SK-N-SH (cell line): ENCODE measurements around the gene INPPL1. TPM values are rescaled to one million over a fixed set of nuclear protein-coding genes. Genes with fewer than 3 reads are reported as not detected.

Source experiments
- CTCF ChIA-PET: fragments of 300-600, 350-600 bp; formaldehyde crosslinking; extraction: SDS; loops from one replicate; lab custom pipeline; 2021; lab: Yijun Ruan, JAX
- POLR2A ChIA-PET: fragments of 350-600 bp; sonication (Branson Sonifier 250); formaldehyde crosslinking; extraction: SDS; loops from one replicate; lab custom pipeline; 2020; ENCODE audit warnings: antibody characterized with exemption, inconsistent platforms; lab: Yijun Ruan, JAX
- DNase-seq: peaks from one replicate; pipeline ENCODE4 v3.0.0; 2012
- H2AFZ ChIP-seq: fragments of 200-600 bp; sonication (generic); 2 replicates; pipeline ENCODE4 v1.8.1; 2016; ENCODE audit warnings: antibody characterized with exemption, mild to moderate bottlenecking, low read depth
- H3F3A ChIP-seq: fragments of 200-600 bp; sonication (generic); replicated peaks from 2 replicates; pipeline ENCODE3; 2016; ENCODE audit warnings: antibody characterized with exemption, mild to moderate bottlenecking; ENCODE audit not compliant: insufficient read depth
- H3K27ac ChIP-seq, 2 experiments: fragments of 200-500 bp in 1 of 2; fragments of 200-600 bp in 1 of 2; sonication (Bioruptor generic) in 1 of 2; sonication (generic), shearing (Covaris generic) in 1 of 2; 2 replicates each; pipeline versions ENCODE4 v1.5.1 to v1.6.1; 2014 to 2016; ENCODE audit warnings: low read depth in 2 of 2, inconsistent platforms in 1 of 2, low read length in 1 of 2, mild to moderate bottlenecking in 1 of 2, mixed read lengths in 1 of 2
- H3K27me3 ChIP-seq: fragments of 200-600 bp; sonication (generic), shearing (Covaris generic); 2 replicates; pipeline ENCODE4 v1.6.1; 2016; ENCODE audit warnings: mixed run types; ENCODE audit not compliant: insufficient read depth
- H3K36me3 ChIP-seq, 2 experiments: fragments of 200-500 bp in 1 of 2; fragments of 200-600 bp in 1 of 2; sonication (Bioruptor generic) in 1 of 2; sonication (generic) in 1 of 2; replicated peaks in 1 of 2; 2 replicates each; pipeline versions ENCODE3 to v1.5.1; 2014 to 2016; ENCODE audit warnings: low read length in 1 of 2, mild to moderate bottlenecking in 1 of 2; ENCODE audit not compliant: insufficient read depth in 2 of 2, control insufficient read depth in 1 of 2
- H3K4me1 ChIP-seq, 2 experiments: fragments of 200-500 bp in 1 of 2; fragments of 200-600 bp in 1 of 2; sonication (Bioruptor generic) in 1 of 2; sonication (generic), shearing (Covaris generic) in 1 of 2; 2 replicates each; pipeline versions ENCODE4 v1.5.1 to v1.6.1; 2014 to 2016; ENCODE audit warnings: low read depth in 1 of 2, low read length in 1 of 2, mixed run types in 1 of 2; ENCODE audit not compliant: insufficient read depth in 2 of 2, control insufficient read depth in 1 of 2
- H3K4me2 ChIP-seq: fragments of 200-600 bp; sonication (generic), shearing (Covaris generic); 2 replicates; pipeline ENCODE4 v1.6.1; 2017; ENCODE audit warnings: mixed run types
- H3K4me3 ChIP-seq, 2 experiments: fragments of 200-500 bp in 1 of 2; fragments of 200-600 bp in 1 of 2; sonication (Bioruptor generic) in 1 of 2; sonication (generic), shearing (Covaris generic) in 1 of 2; 2 replicates each; pipeline versions ENCODE4 v1.5.1 to v1.8.1; 2014 to 2016; ENCODE audit warnings: low read depth in 2 of 2, inconsistent platforms in 1 of 2, low read length in 1 of 2, mild to moderate bottlenecking in 1 of 2, mixed read lengths in 1 of 2, moderate library complexity in 1 of 2
- H3K79me2 ChIP-seq: fragments of 200-600 bp; sonication (generic); 2 replicates; pipeline ENCODE4 v1.8.1; 2017; ENCODE audit warnings: mild to moderate bottlenecking; ENCODE audit not compliant: insufficient read depth
- H3K9ac ChIP-seq: fragments of 200-600 bp; sonication (generic); 2 replicates; pipeline ENCODE4 v1.6.1; 2017; ENCODE audit warnings: mixed run types
- H3K9me2 ChIP-seq: fragments of 200-600 bp; sonication (generic); 2 replicates; pipeline ENCODE4 v1.6.1; 2017; ENCODE audit warnings: mixed run types
- H3K9me3 ChIP-seq: fragments of 200-600 bp; sonication (generic); 2 replicates; pipeline ENCODE4 v1.6.1; 2017; ENCODE audit warnings: mixed run types, mild to moderate bottlenecking, moderate library complexity
- H4K20me1 ChIP-seq: fragments of 200-600 bp; sonication (generic); 2 replicates; pipeline ENCODE4 v1.6.1; 2017; ENCODE audit warnings: mild to moderate bottlenecking, mixed run types; ENCODE audit not compliant: insufficient read depth
- ELF1 ChIP-seq: IDR thresholded peaks from 2 replicates; pipeline ENCODE4 v1.4.0; 2012
- FOXJ3 ChIP-seq: sonication (generic); formaldehyde crosslinking; IDR thresholded peaks from 2 replicates; pipeline ENCODE4 v1.5.1; 2020; ENCODE audit warnings: mild to moderate bottlenecking, missing genetic modification reagents
- FOXM1 ChIP-seq: IDR thresholded peaks from 2 replicates; pipeline ENCODE4 v1.4.0; 2012; ENCODE audit warnings: low read depth, mild to moderate bottlenecking
- GABPA ChIP-seq: IDR thresholded peaks from 2 replicates; pipeline ENCODE4 v1.4.0; 2012; ENCODE audit warnings: low read depth, mild to moderate bottlenecking
- GATA2 ChIP-seq: sonication (generic); formaldehyde crosslinking; IDR thresholded peaks from 2 replicates; pipeline ENCODE4 v1.5.0; 2020; ENCODE audit warnings: mild to moderate bottlenecking, missing genetic modification reagents
- JUND ChIP-seq: IDR thresholded peaks from 2 replicates; pipeline ENCODE4 v1.4.0; 2012
- MEF2A ChIP-seq: IDR thresholded peaks from 2 replicates; pipeline ENCODE4 v1.4.0; 2012; ENCODE audit warnings: low read depth, borderline replicate concordance
- MXI1 ChIP-seq: IDR thresholded peaks from 2 replicates; pipeline ENCODE4 v1.6.1; 2012; ENCODE audit warnings: mild to moderate bottlenecking, low read depth, low read length, improper control_type of control experiment
- NFIC ChIP-seq: IDR thresholded peaks from 2 replicates; pipeline ENCODE4 v1.4.0; 2012; ENCODE audit warnings: borderline replicate concordance
- POLR2AphosphoS5 ChIP-seq: IDR thresholded peaks from 2 replicates; pipeline ENCODE4 v1.6.1; 2012; ENCODE audit warnings: low read depth, low read length
- RAD21 ChIP-seq: IDR thresholded peaks from 2 replicates; pipeline ENCODE4 v1.6.1; 2012; ENCODE audit warnings: mild to moderate bottlenecking, low read length
- RCOR1 ChIP-seq: fragments of 150-350 bp; IDR thresholded peaks from 2 replicates; pipeline ENCODE4 v1.6.1; 2017; ENCODE audit warnings: antibody characterized with exemption, low read length
- SIN3A ChIP-seq: IDR thresholded peaks from 2 replicates; pipeline ENCODE4 v1.6.1; 2012; ENCODE audit warnings: low read depth, mild to moderate bottlenecking, low read length, moderate library complexity, borderline replicate concordance
- TAF1 ChIP-seq: IDR thresholded peaks from 2 replicates; pipeline ENCODE4 v1.6.1; 2012; ENCODE audit warnings: low read depth, mild to moderate bottlenecking, low read length, moderate library complexity, borderline replicate concordance
- TEAD4 ChIP-seq: IDR thresholded peaks from 2 replicates; pipeline ENCODE4 v1.4.0; 2012; ENCODE audit warnings: mild to moderate bottlenecking, borderline replicate concordance; ENCODE audit not compliant: insufficient read depth
- YY1 ChIP-seq: IDR thresholded peaks from 2 replicates; pipeline ENCODE4 v1.4.0; 2012; ENCODE audit warnings: low read depth, mild to moderate bottlenecking
- WGBS: methylation state at CpG from one replicate; pipeline ENCODE4 v1.1.6; 2017; ENCODE audit warnings: low lambda C conversion rate; 5-methylcytosine and 5-hydroxymethylcytosine counted together
- polyA plus RNA-seq, 3 experiments: library from polyadenylated mRNA; depleted of rRNA; stranded (reverse); fragments of >200 nt; gene quantifications; 2 replicates each; pipeline ENCODE4 v1.2.3, GENCODE V29; 2012
- TF ChIP-seq, protein P1 (sequence below): IDR thresholded peaks from 2 replicates; pipeline ENCODE4; 2012
- TF ChIP-seq, protein P2 (sequence below): IDR thresholded peaks from 2 replicates; pipeline ENCODE4 v1.6.1; 2012; ENCODE audit warnings: mild to moderate bottlenecking, low read depth, low read length, moderate library complexity

INPPL1 gene
- polyA plus RNA-seq, 1 of the 3 experiments (the other 2 are of a cell fraction), result 123 TPM

DNA sequence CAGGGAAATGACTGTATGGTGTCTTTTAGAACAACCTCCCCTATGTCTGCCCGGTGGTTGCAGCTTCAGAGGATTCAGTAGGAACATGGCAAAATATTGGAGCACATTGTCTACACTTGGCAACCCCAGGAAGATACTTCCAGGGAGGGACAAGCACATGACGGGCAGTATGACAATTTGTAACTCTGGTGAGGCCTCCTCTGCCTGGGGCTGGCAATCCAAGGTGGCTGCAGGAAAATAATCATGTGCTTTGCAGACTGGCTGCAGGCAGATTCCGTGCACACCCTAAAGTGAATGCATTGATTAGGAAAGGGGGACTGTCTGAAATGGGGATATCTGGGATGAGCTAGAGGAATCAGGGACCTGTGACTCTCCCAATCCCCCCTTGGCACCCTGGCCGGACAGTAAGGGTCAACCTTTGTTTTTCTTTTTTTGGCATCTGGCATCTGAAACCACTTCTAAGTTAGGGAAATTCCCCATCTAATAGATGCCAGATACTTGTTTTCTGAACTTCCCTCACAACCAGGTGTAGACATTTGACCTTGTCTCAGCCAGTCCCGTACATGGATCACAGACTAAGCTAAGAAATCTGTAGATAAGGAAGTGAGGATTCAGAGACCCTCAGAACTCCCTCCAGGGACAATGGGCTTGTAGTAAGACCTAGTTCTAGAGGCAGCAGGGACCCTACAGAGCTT, 29.9 kb downstream of the INPPL1 start:
- CTCF ChIA-PET, result interaction anchor here (1.2 to 1.9 kb wide), 4 partner anchors 8 to 180 kb away, joined by 3 to 5 read pairs (median 4); partner anchors contain the start of gene CLPB

DNA sequence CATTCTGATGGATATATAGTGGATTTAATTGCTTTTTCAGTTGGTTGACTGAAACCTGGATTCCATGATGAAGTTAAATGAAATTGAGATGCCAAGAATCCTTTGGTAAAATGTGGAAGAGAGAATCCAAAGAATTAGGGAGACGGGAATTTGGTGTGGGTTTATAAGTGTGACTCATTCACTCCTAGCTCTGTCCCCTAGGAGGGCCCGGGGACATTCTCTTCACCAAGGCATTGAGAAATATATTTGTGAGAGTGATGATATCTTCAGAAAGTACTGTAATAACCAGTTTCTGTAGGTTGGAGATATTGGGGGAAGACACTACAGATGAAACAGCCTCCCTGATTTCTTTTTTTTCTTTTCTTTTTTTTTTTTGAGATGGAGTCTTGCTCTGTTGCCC, 33.0 kb downstream of the INPPL1 start:
- TF ChIP-seq TEAD4, result no peak
- no peak for TF ChIP-seq NFIC
- CTCF ChIA-PET, result interaction anchor here (0.7 kb wide), 1 partner anchor 13 kb away, joined by 3 read pairs; no protein-coding TSS in a partner anchor

More for the DNA sequence above, 29.9 kb downstream of the INPPL1 start:
- H3K9me2 ChIP-seq, result no peaks in the 10 kb centered on the region
- DNase-seq, result no peak
- H3K9ac ChIP-seq, result no peak overlapping the region
- no peaks in the 10 kb centered on the region for H3F3A ChIP-seq
- H3K27me3 ChIP-seq, result no peaks in the 10 kb centered on the region
- H3K79me2 ChIP-seq, result no peaks in the 10 kb centered on the region
- TF ChIP-seq ELF1, result no peak
- TF ChIP-seq, all 33 proteins: peak for 0
- H4K20me1 ChIP-seq, result no peaks in the 10 kb centered on the region
- 71% methylated on average over 4 of the region's 5 CpGs for WGBS
- H3K4me3 ChIP-seq, result no peak overlapping the region
- H3K9me3 ChIP-seq, result no peaks in the 10 kb centered on the region
- H3K27ac ChIP-seq, result no peak overlapping the region
- no peaks in the 10 kb centered on the region for H3K4me1 ChIP-seq
- no peaks in the 10 kb centered on the region for H3K36me3 ChIP-seq
- no peak overlapping the region for H3K4me2 ChIP-seq
- H2AFZ ChIP-seq, result no peak overlapping the region
- POLR2A ChIA-PET, result interaction anchor here (1.3 to 1.9 kb wide), 3 partner anchors 11 to 95 kb away, joined by 3 to 10 read pairs (median 4); partner anchors contain the start of gene PHOX2A

DNA sequence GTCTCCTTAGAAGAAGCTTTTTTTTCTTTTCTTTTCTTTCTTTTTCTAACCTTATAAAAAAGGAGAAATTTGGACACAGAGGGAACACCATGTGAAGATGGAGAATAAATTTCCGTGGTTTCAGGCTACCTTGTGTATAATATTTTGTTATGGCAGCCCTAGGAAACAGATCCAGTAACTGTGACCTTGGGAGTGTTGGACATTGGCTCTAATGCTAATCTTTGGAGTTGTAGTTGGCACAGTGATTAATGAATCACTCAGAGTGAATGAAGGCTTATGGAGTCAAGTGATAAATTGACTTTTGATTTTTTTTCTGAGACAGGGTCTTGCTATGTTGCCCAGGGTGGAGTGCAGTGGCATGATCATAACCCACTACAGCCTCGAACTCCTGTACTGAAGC, 34.9 kb downstream of the INPPL1 start:
- Histone ChIP-seq H2AFZ (no peak overlapping the region), H3K27me3 (no peaks in the 10 kb centered on the region), H3K4me2 (no peak overlapping the region), H4K20me1 (no peaks in the 10 kb centered on the region), H3K36me3 (no peaks in the 10 kb centered on the region), H3F3A (peaks cover 7% of the 10 kb centered on the region), H3K79me2 (no peaks in the 10 kb centered on the region), H3K9ac (no peak overlapping the region), H3K9me2 (no peaks in the 10 kb centered on the region), H3K4me3 (no peak overlapping the region), H3K9me3 (no peaks in the 10 kb centered on the region), H3K27ac (no peak overlapping the region), H3K4me1 (no peaks in the 10 kb centered on the region; a peak in 1 of 4 replicates)
- TF ChIP-seq, protein P1, sequence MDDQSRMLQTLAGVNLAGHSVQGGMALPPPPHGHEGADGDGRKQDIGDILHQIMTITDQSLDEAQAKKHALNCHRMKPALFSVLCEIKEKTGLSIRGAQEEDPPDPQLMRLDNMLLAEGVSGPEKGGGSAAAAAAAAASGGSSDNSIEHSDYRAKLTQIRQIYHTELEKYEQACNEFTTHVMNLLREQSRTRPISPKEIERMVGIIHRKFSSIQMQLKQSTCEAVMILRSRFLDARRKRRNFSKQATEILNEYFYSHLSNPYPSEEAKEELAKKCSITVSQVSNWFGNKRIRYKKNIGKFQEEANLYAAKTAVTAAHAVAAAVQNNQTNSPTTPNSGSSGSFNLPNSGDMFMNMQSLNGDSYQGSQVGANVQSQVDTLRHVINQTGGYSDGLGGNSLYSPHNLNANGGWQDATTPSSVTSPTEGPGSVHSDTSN, result no peak
- TF ChIP-seq JUND (no peak), POLR2AphosphoS5 (no peak), MEF2A (no peak), FOXJ3 (CRISPR knock-in tag) (no peak), FOXM1 (no peak), GABPA (no peak), SIN3A (no peak), GATA2 (CRISPR knock-in tag) (no peak), YY1 (no peak), RAD21 (no peak), RCOR1 (no peak), TAF1 (no peak), MXI1 (no peak)
- TF ChIP-seq, protein P2, sequence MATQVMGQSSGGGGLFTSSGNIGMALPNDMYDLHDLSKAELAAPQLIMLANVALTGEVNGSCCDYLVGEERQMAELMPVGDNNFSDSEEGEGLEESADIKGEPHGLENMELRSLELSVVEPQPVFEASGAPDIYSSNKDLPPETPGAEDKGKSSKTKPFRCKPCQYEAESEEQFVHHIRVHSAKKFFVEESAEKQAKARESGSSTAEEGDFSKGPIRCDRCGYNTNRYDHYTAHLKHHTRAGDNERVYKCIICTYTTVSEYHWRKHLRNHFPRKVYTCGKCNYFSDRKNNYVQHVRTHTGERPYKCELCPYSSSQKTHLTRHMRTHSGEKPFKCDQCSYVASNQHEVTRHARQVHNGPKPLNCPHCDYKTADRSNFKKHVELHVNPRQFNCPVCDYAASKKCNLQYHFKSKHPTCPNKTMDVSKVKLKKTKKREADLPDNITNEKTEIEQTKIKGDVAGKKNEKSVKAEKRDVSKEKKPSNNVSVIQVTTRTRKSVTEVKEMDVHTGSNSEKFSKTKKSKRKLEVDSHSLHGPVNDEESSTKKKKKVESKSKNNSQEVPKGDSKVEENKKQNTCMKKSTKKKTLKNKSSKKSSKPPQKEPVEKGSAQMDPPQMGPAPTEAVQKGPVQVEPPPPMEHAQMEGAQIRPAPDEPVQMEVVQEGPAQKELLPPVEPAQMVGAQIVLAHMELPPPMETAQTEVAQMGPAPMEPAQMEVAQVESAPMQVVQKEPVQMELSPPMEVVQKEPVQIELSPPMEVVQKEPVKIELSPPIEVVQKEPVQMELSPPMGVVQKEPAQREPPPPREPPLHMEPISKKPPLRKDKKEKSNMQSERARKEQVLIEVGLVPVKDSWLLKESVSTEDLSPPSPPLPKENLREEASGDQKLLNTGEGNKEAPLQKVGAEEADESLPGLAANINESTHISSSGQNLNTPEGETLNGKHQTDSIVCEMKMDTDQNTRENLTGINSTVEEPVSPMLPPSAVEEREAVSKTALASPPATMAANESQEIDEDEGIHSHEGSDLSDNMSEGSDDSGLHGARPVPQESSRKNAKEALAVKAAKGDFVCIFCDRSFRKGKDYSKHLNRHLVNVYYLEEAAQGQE, result no peak
- no peak for DNase-seq
- CTCF ChIA-PET, result interaction anchor here (1.2 to 1.6 kb wide), 2 partner anchors 9 to 10 kb away, joined by 3 to 6 read pairs; no protein-coding TSS in a partner anchor
- 74% methylated on average over 2 of the region's 2 CpGs for WGBS
- POLR2A ChIA-PET, result interaction anchor here (0.7 to 1.8 kb wide), 2 partner anchors 15 to 93 kb away, joined by 3 to 5 read pairs; partner anchors contain the start of gene PHOX2A

More for the DNA sequence above, 33.0 kb downstream of the INPPL1 start:
- no peaks in the 10 kb centered on the region; a peak in 1 of 4 replicates for H3K4me1 ChIP-seq
- no peak for DNase-seq
- no peaks in the 10 kb centered on the region for H3K27me3 ChIP-seq
- 56% methylated on average over 2 of the region's 2 CpGs for WGBS
- H3F3A ChIP-seq, result peaks cover 7% of the 10 kb centered on the region
- H3K36me3 ChIP-seq, result no peaks in the 10 kb centered on the region
- no peaks in the 10 kb centered on the region for H3K9me2 ChIP-seq
- no peak overlapping the region for H3K4me2 ChIP-seq
- no peak overlapping the region for H3K4me3 ChIP-seq
- H3K79me2 ChIP-seq, result no peaks in the 10 kb centered on the region
- H2AFZ ChIP-seq, result no peak overlapping the region
- H3K27ac ChIP-seq, result no peak overlapping the region
- no peaks in the 10 kb centered on the region for H3K9me3 ChIP-seq
- POLR2A ChIA-PET, result no interaction called here
- H3K9ac ChIP-seq, result no peak overlapping the region
- no peaks in the 10 kb centered on the region for H4K20me1 ChIP-seq
